Measurements from ENCODE around the gene PDE6B. TPM values are rescaled to one million over a fixed set of nuclear protein-coding genes. Genes with fewer than 3 reads are reported as not detected.

Gene PDE6B
- total RNA-seq, 2 experiments from 2014 or later, result not detected

- no peak overlapping the region for H3K4me2 ChIP-seq (ENCODE audit: low read length)
- H3K9me3 ChIP-seq (ENCODE audit: low read length), result no peaks in the 10 kb centered on the region
- H3K79me2 ChIP-seq (ENCODE audit: insufficient read depth, low read depth, low read length), result no peaks in the 10 kb centered on the region
- H3K4me3 ChIP-seq (ENCODE audit: low read depth, low read length, poor library complexity, severe bottlenecking), result no peak overlapping the region
- TF ChIP-seq EZH2phosphoT487 (IDR thresholded peaks at IDR 0.05; ENCODE audit: borderline replicate concordance, low read depth, low read length) (no peak), CTCF (conservative IDR thresholded peaks at IDR 0.05; ENCODE audit: low read length) (no peak)
- CTCF ChIA-PET (ENCODE audit: unreplicated experiment), result no interaction called here
- H3K27ac ChIP-seq (ENCODE audit: low read depth, low read length, poor library complexity, severe bottlenecking), result no peak overlapping the region
- H3K4me1 ChIP-seq (ENCODE audit: insufficient read depth, low read length, poor library complexity, severe bottlenecking), result no peaks in the 10 kb centered on the region
- POLR2A ChIA-PET, result no interaction called here
- H3K9me2 ChIP-seq (ENCODE audit: insufficient read depth, low read length), result no peaks in the 10 kb centered on the region
- no peak overlapping the region for H2AFZ ChIP-seq (ENCODE audit: low read length)
- H3K36me3 ChIP-seq (ENCODE audit: insufficient read depth, low read length), result no peaks in the 10 kb centered on the region
- intact Hi-C loops (cut with micrococcal nuclease; ENCODE audit: unreplicated experiment), result no loop called here
- no TSS peak for BruUV-seq (replicated peaks)
- H4K20me1 ChIP-seq (ENCODE audit: insufficient read depth, low read length), result no peaks in the 10 kb centered on the region
- DNase-seq (ENCODE audit: low spot score), result no peak
These were observed 13.2 kb upstream of the PDE6B start for GRCh38 chr4:612052-612748.

GRCh38 chr4:612749-613125 lies 12.6 kb upstream of the PDE6B start:
- intact Hi-C loops (cut with micrococcal nuclease; ENCODE audit: unreplicated experiment), result no loop called here
- Histone ChIP-seq H3K4me2 (ENCODE audit: low read length) (no peak overlapping the region), H3K36me3 (ENCODE audit: insufficient read depth, low read length) (no peaks in the 10 kb centered on the region), H4K20me1 (ENCODE audit: insufficient read depth, low read length) (no peaks in the 10 kb centered on the region), H3K4me1 (ENCODE audit: insufficient read depth, low read length, poor library complexity, severe bottlenecking) (no peaks in the 10 kb centered on the region), H3K4me3 (ENCODE audit: low read depth, low read length, poor library complexity, severe bottlenecking) (no peak overlapping the region), H3K27ac (ENCODE audit: low read depth, low read length, poor library complexity, severe bottlenecking) (no peak overlapping the region), H3K79me2 (ENCODE audit: insufficient read depth, low read depth, low read length) (no peaks in the 10 kb centered on the region), H3K9me3 (ENCODE audit: low read length) (no peaks in the 10 kb centered on the region), H2AFZ (ENCODE audit: low read length) (no peak overlapping the region), H3K9me2 (ENCODE audit: insufficient read depth, low read length) (no peaks in the 10 kb centered on the region)
- CTCF ChIA-PET (ENCODE audit: unreplicated experiment), result no interaction called here
- no peak for DNase-seq (ENCODE audit: low spot score)
- POLR2A ChIA-PET, result no interaction called here
- TF ChIP-seq EZH2phosphoT487 (IDR thresholded peaks at IDR 0.05; ENCODE audit: borderline replicate concordance, low read depth, low read length), result no peak
- TF ChIP-seq CTCF (conservative IDR thresholded peaks at IDR 0.05; ENCODE audit: low read length), result no peak
- BruUV-seq (replicated peaks), result no TSS peak

GRCh38 chr4:613126-613525 lies 12.2 kb upstream of the PDE6B start:
- Histone ChIP-seq H3K79me2 (ENCODE audit: insufficient read depth, low read depth, low read length) (no peaks in the 10 kb centered on the region), H3K27ac (ENCODE audit: low read depth, low read length, poor library complexity, severe bottlenecking) (no peak overlapping the region), H3K4me2 (ENCODE audit: low read length) (no peak overlapping the region), H3K4me3 (ENCODE audit: low read depth, low read length, poor library complexity, severe bottlenecking) (no peak overlapping the region), H3K4me1 (ENCODE audit: insufficient read depth, low read length, poor library complexity, severe bottlenecking) (no peaks in the 10 kb centered on the region), H4K20me1 (ENCODE audit: insufficient read depth, low read length) (no peaks in the 10 kb centered on the region), H3K9me2 (ENCODE audit: insufficient read depth, low read length) (no peaks in the 10 kb centered on the region), H3K9me3 (ENCODE audit: low read length) (no peaks in the 10 kb centered on the region), H2AFZ (ENCODE audit: low read length) (no peak overlapping the region), H3K36me3 (ENCODE audit: insufficient read depth, low read length) (no peaks in the 10 kb centered on the region)
- no TSS peak for BruUV-seq (replicated peaks)
- POLR2A ChIA-PET, result no interaction called here
- no peak for TF ChIP-seq CTCF (conservative IDR thresholded peaks at IDR 0.05; ENCODE audit: low read length)
- TF ChIP-seq EZH2phosphoT487 (IDR thresholded peaks at IDR 0.05; ENCODE audit: borderline replicate concordance, low read depth, low read length), result no peak
- CTCF ChIA-PET (ENCODE audit: unreplicated experiment), result no interaction called here
- no peak for DNase-seq (ENCODE audit: low spot score)
- intact Hi-C loops (cut with micrococcal nuclease; ENCODE audit: unreplicated experiment), result no loop called here
